Calu3 (cell line): ENCODE measurements around the gene DPRX. TPM values are rescaled to one million over a fixed set of nuclear protein-coding genes. Genes with fewer than 3 reads are reported as not detected.

Source experiments
- BruUV-seq: library from RNA; stranded (reverse); fragments of 400-500 nt; replicated peaks from 2 replicates; lab custom pipeline; 2021; lab: Mats Ljungman, UMichigan
- CTCF ChIA-PET: fragments of 300-600 bp; sonication (Branson Sonifier 250); formaldehyde crosslinking; loops from one replicate; lab custom pipeline; 2022; ENCODE audit warnings: antibody characterized with exemption; lab: Charles Lee
- DNase-seq: peaks from one replicate; pipeline ENCODE4 v3.0.0; 2022
- H3K27ac Mint-ChIP-seq: one replicate; pipeline ENCODE4 v1.8.0; 2022; ENCODE audit warnings: mixed read lengths; ENCODE audit not compliant: unreplicated experiment
- H3K27me3 Mint-ChIP-seq: one replicate; pipeline ENCODE4 v1.8.0; 2022; ENCODE audit warnings: mixed read lengths; ENCODE audit not compliant: unreplicated experiment
- H3K36me3 Mint-ChIP-seq: one replicate; pipeline ENCODE4 v1.8.0; 2022; ENCODE audit warnings: mild to moderate bottlenecking, moderate library complexity, mixed read lengths; ENCODE audit not compliant: insufficient read depth, unreplicated experiment
- H3K4me1 Mint-ChIP-seq: one replicate; pipeline ENCODE4 v1.8.0; 2022; ENCODE audit warnings: mild to moderate bottlenecking, low read depth, mixed read lengths; ENCODE audit not compliant: unreplicated experiment
- H3K4me3 Mint-ChIP-seq: one replicate; pipeline ENCODE4 v1.8.0; 2022; ENCODE audit warnings: mild to moderate bottlenecking, low read depth, moderate library complexity, mixed read lengths; ENCODE audit not compliant: unreplicated experiment
- H3K9me3 Mint-ChIP-seq: one replicate; pipeline ENCODE4 v1.8.0; 2022; ENCODE audit warnings: low read depth, mixed read lengths; ENCODE audit not compliant: unreplicated experiment
- CTCF ChIP-seq: fragments of 200-600 bp; IDR thresholded peaks from one replicate; pipeline ENCODE4 v1.8.0; 2022; ENCODE audit warnings: antibody characterized with exemption; ENCODE audit not compliant: unreplicated experiment
- intact Hi-C: fragments of 100-400 bp; cut with micrococcal nuclease; formaldehyde crosslinking; loops from one replicate; pipeline ENCODE4 v1.10.0; 2022; ENCODE audit not compliant: unreplicated experiment
- total RNA-seq: library from RNA; stranded (reverse); gene quantifications from 2 replicates; pipeline ENCODE4 v1.2.3, GENCODE V29; 2022

DPRX gene
- total RNA-seq, 1 experiment from 2014 or later = not detected

- CTCF ChIA-PET = no interaction called here
- Mint-ChIP-seq H3K4me1 (no peaks in the 10 kb centered on the region), H3K4me3 (no peak overlapping the region), H3K9me3 (peaks cover 9% of the 10 kb centered on the region), H3K36me3 (no peaks in the 10 kb centered on the region), H3K27me3 (no peaks in the 10 kb centered on the region), H3K27ac (no peak overlapping the region)
- BruUV-seq = no TSS peak
- intact Hi-C loops = no loop called here
- no peak for TF ChIP-seq CTCF
- no peak for DNase-seq
These were observed 36.3 kb upstream of the DPRX start for GRCh38 chr19:53595510-53595867.

DNA sequence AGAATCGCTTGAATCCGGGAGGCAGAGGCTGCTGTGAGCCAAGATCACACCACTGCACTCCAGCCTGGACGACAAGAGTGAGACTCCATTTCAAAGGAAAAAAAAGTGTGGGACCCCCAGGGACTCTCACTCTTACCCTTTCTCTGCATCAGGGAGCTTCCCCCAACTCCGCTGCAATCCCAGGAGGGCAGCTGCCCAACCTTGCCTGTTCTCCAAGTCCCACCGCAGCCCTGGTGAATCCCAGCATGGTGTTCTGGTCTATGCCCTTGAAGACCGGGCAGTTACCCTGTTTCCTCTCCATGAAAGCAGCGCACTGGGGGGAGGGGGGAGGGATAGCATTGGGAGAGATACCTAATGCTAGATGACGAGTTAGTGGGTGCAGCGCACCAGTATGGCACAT lies 35.7 kb upstream of the DPRX start:
- no TSS peak for BruUV-seq
- no peak overlapping the region for H3K4me3 Mint-ChIP-seq
- TF ChIP-seq CTCF = no peak
- no peaks in the 10 kb centered on the region for H3K27me3 Mint-ChIP-seq
- CTCF ChIA-PET = no interaction called here
- H3K4me1 Mint-ChIP-seq = no peaks in the 10 kb centered on the region
- intact Hi-C loops = no loop called here
- no peak overlapping the region for H3K27ac Mint-ChIP-seq
- no peaks in the 10 kb centered on the region for H3K36me3 Mint-ChIP-seq
- peaks cover 9% of the 10 kb centered on the region for H3K9me3 Mint-ChIP-seq
- no peak for DNase-seq

DNA sequence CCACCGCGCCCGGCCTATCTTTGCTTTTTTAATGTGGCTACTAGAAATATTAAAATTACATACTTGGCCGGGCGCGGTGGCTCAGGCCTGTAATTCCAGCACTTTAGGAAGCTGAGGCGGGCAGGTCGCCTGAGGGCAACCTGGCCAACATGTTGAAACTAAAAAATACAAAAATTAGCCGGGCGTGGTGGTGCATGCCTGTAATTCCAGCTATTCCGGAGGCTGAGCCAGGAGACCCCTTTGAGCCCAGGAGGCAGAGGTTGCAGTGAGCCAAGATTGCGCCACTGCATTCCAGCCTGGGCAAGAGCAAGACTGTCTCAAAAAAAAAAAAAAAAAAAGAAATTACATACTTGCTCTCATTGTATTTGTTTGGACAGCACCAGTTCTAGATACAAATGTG lies 34.8 kb upstream of the DPRX start:
- no peak for TF ChIP-seq CTCF
- DNase-seq = no peak
- Mint-ChIP-seq H3K4me1 (no peaks in the 10 kb centered on the region), H3K9me3 (peaks cover 8% of the 10 kb centered on the region), H3K27ac (no peak overlapping the region), H3K27me3 (no peaks in the 10 kb centered on the region), H3K4me3 (no peak overlapping the region), H3K36me3 (no peaks in the 10 kb centered on the region)
- intact Hi-C loops = no loop called here
- BruUV-seq = no TSS peak
- CTCF ChIA-PET = no interaction called here

DNA sequence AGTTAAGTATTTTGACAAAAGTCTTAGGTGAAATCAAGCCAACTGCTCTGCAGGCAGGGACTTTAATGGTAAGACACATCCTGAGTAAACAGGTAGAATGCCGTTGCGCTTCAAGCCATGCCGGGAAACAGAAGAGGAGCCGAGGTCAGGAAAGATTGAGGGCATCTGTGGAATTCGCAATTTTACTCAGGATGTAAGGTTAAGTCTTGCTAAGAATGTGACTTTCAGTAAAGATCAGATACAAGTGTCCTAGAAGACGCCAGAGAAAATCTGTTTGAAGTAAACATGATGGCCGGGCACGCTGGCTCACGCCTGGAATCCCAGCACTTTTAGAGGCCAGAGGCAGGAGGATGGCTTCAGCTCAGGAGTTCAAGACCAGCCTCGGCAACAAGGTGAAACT lies 33.4 kb upstream of the DPRX start:
- no peaks in the 10 kb centered on the region for H3K4me1 Mint-ChIP-seq
- no peak for TF ChIP-seq CTCF
- peaks cover 9% of the 10 kb centered on the region for H3K9me3 Mint-ChIP-seq
- H3K36me3 Mint-ChIP-seq = no peaks in the 10 kb centered on the region
- no peak overlapping the region for H3K27ac Mint-ChIP-seq
- BruUV-seq = no TSS peak
- intact Hi-C loops = no loop called here
- DNase-seq = no peak
- no peak overlapping the region for H3K4me3 Mint-ChIP-seq
- CTCF ChIA-PET = no interaction called here
- no peaks in the 10 kb centered on the region for H3K27me3 Mint-ChIP-seq
